Activated CD8-positive, alpha-beta T cell treated with anti-CD3 and anti-CD28 coated beads, Interleukin-2, amount 10 ng/mL, durations not matched to agents 7 days and 5 days (primary cell): ENCODE measurements around the gene NMNAT3. TPM values are rescaled to one million over a fixed set of nuclear protein-coding genes. Genes with fewer than 3 reads are reported as not detected.
"Not testable (repeated sequence)": the region's sequence is repeated elsewhere in the genome, so short reads cannot be mapped to it uniquely, and the experiment has no call there.

ENCODE experiments used
- ATAC-seq: fragments of 150-1000 bp; cut with Tn5 transposase; one replicate; pipeline ENCODE4 v1.10.0; 2021; ENCODE audit warnings: moderate library complexity
- CTCF ChIA-PET: fragments of 350-600 bp; sonication (Branson Sonifier 250); formaldehyde crosslinking; loops from one replicate; lab custom pipeline; 2021; ENCODE audit warnings: antibody characterized with exemption; lab: Charles Lee
- POLR2A ChIA-PET: fragments of 350-600 bp; sonication (Branson Sonifier 250); formaldehyde crosslinking; loops from one replicate; lab custom pipeline; 2021; ENCODE audit warnings: antibody characterized with exemption; lab: Charles Lee
- DNase-seq: peaks from one replicate; pipeline ENCODE4 v3.0.0-alpha.2; 2020
- H3K27ac Mint-ChIP-seq: one replicate; pipeline ENCODE4 v1.8.0; 2021; ENCODE audit warnings: mild to moderate bottlenecking, mixed read lengths
- H3K27me3 Mint-ChIP-seq: one replicate; pipeline ENCODE4 v1.8.0; 2021; ENCODE audit warnings: low read depth, mixed read lengths
- H3K36me3 Mint-ChIP-seq: one replicate; pipeline ENCODE4 v1.8.0; 2021; ENCODE audit warnings: low read depth, mixed read lengths
- H3K4me1 Mint-ChIP-seq: one replicate; pipeline ENCODE4 v1.8.0; 2021; ENCODE audit warnings: low read depth, mixed read lengths
- H3K4me3 Mint-ChIP-seq: one replicate; pipeline ENCODE4 v1.8.0; 2021; ENCODE audit warnings: mild to moderate bottlenecking, mixed read lengths
- H3K9me3 Mint-ChIP-seq: one replicate; pipeline ENCODE4 v1.8.0; 2022; ENCODE audit warnings: mixed read lengths; ENCODE audit not compliant: insufficient read depth
- total RNA-seq, 2 experiments: library from RNA; stranded (reverse); gene quantifications; one replicate each; pipeline ENCODE4 v1.2.3, GENCODE V29; 2021

The NMNAT3 gene
- total RNA-seq, 2 experiments from 2014 or later, result 0.18 to 0.55 TPM

DNA sequence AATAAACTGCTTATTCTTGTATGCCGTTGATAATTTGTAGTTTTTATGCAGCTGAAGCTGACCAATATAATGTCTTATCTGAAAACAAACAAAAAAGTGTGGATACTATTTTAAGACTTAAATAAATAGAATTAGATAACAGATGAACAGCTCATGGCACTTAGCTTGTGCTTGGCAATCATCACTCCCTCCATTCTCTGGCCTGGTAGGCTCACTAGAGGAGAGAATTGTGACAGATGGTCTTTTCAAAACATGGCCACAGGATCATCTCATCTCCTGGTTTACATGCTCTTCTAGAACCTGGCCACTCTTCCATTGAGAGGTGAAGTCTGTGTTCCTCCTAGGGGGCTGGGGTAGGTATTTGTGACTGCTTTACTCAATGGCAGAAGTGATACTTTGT lies 79.8 kb downstream of the NMNAT3 start:
- H3K4me1 Mint-ChIP-seq, result no peaks in the 10 kb centered on the region
- ChIA-PET CTCF (no interaction called here), POLR2A (no interaction called here)
- no peak overlapping the region for H3K27ac Mint-ChIP-seq
- DNase-seq (no peak), ATAC-seq (no peak)
- no peaks in the 10 kb centered on the region for H3K36me3 Mint-ChIP-seq
- H3K27me3 Mint-ChIP-seq, result no peaks in the 10 kb centered on the region
- no peaks in the 10 kb centered on the region for H3K9me3 Mint-ChIP-seq
- H3K4me3 Mint-ChIP-seq, result no peak overlapping the region

- ATAC-seq, H3K27ac Mint-ChIP-seq, H3K9me3 Mint-ChIP-seq, DNase-seq, H3K36me3 Mint-ChIP-seq, POLR2A ChIA-PET, H3K27me3 Mint-ChIP-seq, H3K4me3 Mint-ChIP-seq, CTCF ChIA-PET: not testable (repeated sequence)
- peaks cover 10% of the 10 kb centered on the region for H3K4me1 Mint-ChIP-seq
These were observed 86.6 kb downstream of the NMNAT3 start for GRCh38 chr3:139591186-139591585.

DNA sequence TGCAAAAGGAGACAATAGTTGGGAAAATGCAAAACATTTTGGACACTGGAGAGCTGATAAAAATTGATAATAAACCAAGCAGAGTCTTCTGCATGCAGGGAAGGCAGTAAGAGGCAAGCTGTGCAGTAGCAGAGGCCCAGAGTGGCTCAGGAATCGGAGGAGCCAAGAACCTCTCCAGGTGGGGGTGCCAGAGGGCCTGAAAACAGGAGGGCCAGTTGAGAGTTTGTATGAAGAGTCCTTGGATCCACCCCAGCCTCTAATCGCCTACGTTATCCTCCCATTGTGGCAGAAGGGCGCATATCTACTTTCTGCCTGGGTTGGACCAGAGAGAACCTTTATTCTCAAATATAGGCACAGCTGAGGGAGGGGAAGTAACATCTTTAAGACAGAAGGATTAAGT lies 89.3 kb downstream of the NMNAT3 start:
- Mint-ChIP-seq H3K4me3 (no peak overlapping the region), H3K27ac (no peak overlapping the region), H3K9me3 (no peaks in the 10 kb centered on the region), H3K4me1 (peaks cover 14% of the 10 kb centered on the region), H3K27me3 (peaks cover 4% of the 10 kb centered on the region), H3K36me3 (no peaks in the 10 kb centered on the region)
- DNase-seq (no peak), ATAC-seq (no peak)
- ChIA-PET CTCF (no interaction called here), POLR2A (no interaction called here)

GRCh38 chr3:139587797-139588196 lies 90.0 kb downstream of the NMNAT3 start:
- CTCF ChIA-PET, result no interaction called here
- Mint-ChIP-seq H3K27ac (no peak overlapping the region), H3K27me3 (peaks cover 4% of the 10 kb centered on the region), H3K9me3 (no peaks in the 10 kb centered on the region), H3K4me3 (no peak overlapping the region), H3K36me3 (no peaks in the 10 kb centered on the region), H3K4me1 (peaks cover 14% of the 10 kb centered on the region)
- DNase-seq (no peak), ATAC-seq (no peak)
- POLR2A ChIA-PET, result no interaction called here

GRCh38 chr3:139586420-139587017 lies 91.3 kb downstream of the NMNAT3 start:
- ATAC-seq (no peak), DNase-seq (no peak)
- no peaks in the 10 kb centered on the region for H3K9me3 Mint-ChIP-seq
- no peaks in the 10 kb centered on the region for H3K36me3 Mint-ChIP-seq
- no peak overlapping the region for H3K4me3 Mint-ChIP-seq
- peaks cover 14% of the 10 kb centered on the region for H3K4me1 Mint-ChIP-seq
- peaks cover 4% of the 10 kb centered on the region for H3K27me3 Mint-ChIP-seq
- ChIA-PET CTCF (no interaction called here), POLR2A (no interaction called here)
- no peak overlapping the region for H3K27ac Mint-ChIP-seq

DNA sequence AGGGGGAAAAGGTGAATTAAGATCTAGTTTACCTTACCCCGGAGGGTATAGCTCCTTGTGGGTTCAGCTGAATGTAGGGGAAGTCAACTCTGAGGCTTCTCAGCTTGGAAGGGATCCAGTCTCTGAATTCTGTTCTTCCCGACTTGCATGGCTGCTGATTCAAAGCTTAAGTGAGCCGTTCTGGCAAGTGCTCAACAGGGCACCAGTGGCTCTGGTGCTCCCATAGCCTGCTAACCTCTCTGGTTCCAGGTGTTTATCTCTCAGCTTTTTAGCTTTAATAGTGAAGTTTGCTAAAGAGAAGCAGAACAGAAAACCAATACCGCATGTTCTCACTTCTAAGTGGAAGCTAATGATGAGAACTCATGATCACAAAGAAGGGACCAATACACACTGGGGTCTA lies 92.0 kb downstream of the NMNAT3 start:
- H3K4me1 Mint-ChIP-seq, result peaks cover 14% of the 10 kb centered on the region
- H3K4me3 Mint-ChIP-seq, result no peak overlapping the region
- peaks cover 4% of the 10 kb centered on the region for H3K27me3 Mint-ChIP-seq
- ChIA-PET CTCF (no interaction called here), POLR2A (no interaction called here)
- H3K27ac Mint-ChIP-seq, result no peak overlapping the region
- ATAC-seq (no peak), DNase-seq (no peak)
- H3K9me3 Mint-ChIP-seq, result no peaks in the 10 kb centered on the region
- H3K36me3 Mint-ChIP-seq, result no peaks in the 10 kb centered on the region

GRCh38 chr3:139583651-139584050 lies 94.1 kb downstream of the NMNAT3 start:
- H3K27me3 Mint-ChIP-seq, POLR2A ChIA-PET, ATAC-seq, H3K36me3 Mint-ChIP-seq, H3K4me3 Mint-ChIP-seq, H3K27ac Mint-ChIP-seq, H3K9me3 Mint-ChIP-seq, DNase-seq: not testable (repeated sequence)
- CTCF ChIA-PET, result interaction anchor here (1.7 kb wide), 1 partner anchor 156 kb away, joined by 3 read pairs; no protein-coding TSS in a partner anchor
- H3K4me1 Mint-ChIP-seq, result peaks cover 14% of the 10 kb centered on the region

DNA sequence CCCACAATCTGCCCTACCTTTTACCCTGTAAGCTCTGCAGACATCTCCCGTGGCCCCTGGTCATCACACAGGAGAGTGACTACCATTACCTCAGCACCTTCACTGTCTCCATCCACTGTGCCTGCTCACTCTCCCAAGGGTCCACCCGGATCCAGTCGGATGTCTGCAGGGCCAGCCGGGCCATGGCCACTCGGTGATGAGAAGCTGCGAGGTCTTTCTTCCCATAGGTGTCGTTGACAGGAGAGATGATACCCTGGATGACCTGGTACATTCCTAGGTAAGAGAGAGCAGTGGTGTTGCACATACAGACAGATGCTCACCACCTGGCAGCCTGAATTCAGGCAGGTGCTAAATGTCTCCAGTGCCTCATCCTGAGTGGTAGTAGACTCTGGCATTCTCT lies 99.0 kb downstream of the NMNAT3 start:
- ChIA-PET CTCF (no interaction called here), POLR2A (no interaction called here)
- Mint-ChIP-seq H3K4me1 (no peaks in the 10 kb centered on the region), H3K9me3 (no peaks in the 10 kb centered on the region), H3K27ac (no peak overlapping the region), H3K27me3 (peaks cover 1% of the 10 kb centered on the region), H3K4me3 (no peak overlapping the region), H3K36me3 (no peaks in the 10 kb centered on the region)
- ATAC-seq, result no peak
- DNase-seq, result no peak

DNA sequence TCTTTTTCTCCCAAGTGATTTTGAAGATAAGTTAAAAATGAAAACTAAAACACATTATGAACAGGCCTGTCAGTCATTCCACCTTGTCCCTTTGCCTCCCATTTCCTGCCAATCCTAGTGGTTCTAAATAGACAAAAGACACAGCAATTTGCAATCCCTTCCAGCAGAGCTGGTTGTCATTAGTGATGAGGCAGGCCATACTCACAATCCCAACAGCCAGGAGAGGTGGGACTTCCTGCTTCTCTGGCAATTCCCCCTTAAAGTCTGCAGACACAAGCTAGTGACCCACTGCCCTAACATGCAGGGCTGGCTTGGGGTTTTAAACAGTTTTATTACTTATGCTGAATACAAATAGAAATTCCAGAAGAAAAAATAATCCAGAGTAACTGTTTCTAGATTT lies 99.9 kb downstream of the NMNAT3 start:
- ATAC-seq, result no peak
- Mint-ChIP-seq H3K36me3 (no peaks in the 10 kb centered on the region), H3K4me1 (no peaks in the 10 kb centered on the region), H3K4me3 (no peak overlapping the region), H3K9me3 (no peaks in the 10 kb centered on the region), H3K27ac (no peak overlapping the region), H3K27me3 (no peaks in the 10 kb centered on the region)
- POLR2A ChIA-PET, result no interaction called here
- CTCF ChIA-PET, result no interaction called here
- no peak for DNase-seq

GRCh38 chr3:139577346-139577745 lies 100.4 kb downstream of the NMNAT3 start:
- Mint-ChIP-seq H3K4me3 (no peak overlapping the region), H3K27ac (no peak overlapping the region), H3K36me3 (no peaks in the 10 kb centered on the region), H3K9me3 (no peaks in the 10 kb centered on the region), H3K4me1 (no peaks in the 10 kb centered on the region), H3K27me3 (no peaks in the 10 kb centered on the region)
- ChIA-PET CTCF (no interaction called here), POLR2A (no interaction called here)
- ATAC-seq, result no peak
- no peak for DNase-seq

DNA sequence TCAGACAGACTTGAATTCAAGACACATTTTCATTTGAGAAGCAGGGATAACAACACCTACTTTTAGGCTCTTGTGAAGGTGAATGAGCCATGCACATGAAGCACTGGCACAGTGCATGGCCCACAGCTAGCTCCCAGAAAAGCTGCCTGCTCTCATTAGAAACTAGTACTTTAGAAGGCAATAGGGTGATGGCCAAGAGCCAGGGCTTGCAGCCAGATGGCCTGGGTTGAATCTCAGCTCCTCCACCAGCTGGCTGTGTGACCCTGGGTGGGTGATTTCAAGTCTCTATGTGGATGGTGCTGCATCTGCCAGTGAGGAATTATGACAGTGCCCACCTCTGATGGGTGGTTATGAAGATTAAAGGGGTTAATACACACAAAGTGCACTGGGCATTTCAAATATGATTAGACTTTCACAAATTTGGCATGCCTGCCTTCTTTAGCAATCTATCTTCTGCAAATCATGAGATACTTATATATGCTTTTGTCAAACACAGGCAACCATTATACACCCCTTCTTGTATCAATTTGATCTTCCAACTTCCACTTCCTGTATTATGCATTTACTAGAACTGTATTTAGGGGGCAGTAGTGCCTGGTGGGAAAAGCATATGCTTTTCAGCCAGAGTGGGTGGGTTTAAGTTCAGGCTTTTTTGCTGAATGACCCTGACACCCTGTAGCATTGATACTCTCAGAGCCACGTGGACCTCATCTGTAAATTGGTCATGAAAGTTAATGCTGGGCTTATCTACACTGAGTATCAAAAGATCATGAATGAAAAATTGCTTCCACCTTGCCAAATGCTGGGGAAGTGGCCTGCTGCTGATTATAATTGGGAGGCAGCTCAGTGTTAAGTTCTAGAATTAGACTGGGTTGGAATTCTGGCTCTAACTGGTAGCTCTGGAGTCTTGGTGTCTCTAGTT lies 103.5 kb downstream of the NMNAT3 start:
- ATAC-seq (no peak), DNase-seq (no peak)
- ChIA-PET CTCF (no interaction called here), POLR2A (no interaction called here)
- no peaks in the 10 kb centered on the region for H3K36me3 Mint-ChIP-seq
- H3K27ac Mint-ChIP-seq, result no peak overlapping the region
- H3K9me3 Mint-ChIP-seq, result no peaks in the 10 kb centered on the region
- H3K27me3 Mint-ChIP-seq, result no peaks in the 10 kb centered on the region
- no peak overlapping the region for H3K4me3 Mint-ChIP-seq
- no peaks in the 10 kb centered on the region for H3K4me1 Mint-ChIP-seq

DNA sequence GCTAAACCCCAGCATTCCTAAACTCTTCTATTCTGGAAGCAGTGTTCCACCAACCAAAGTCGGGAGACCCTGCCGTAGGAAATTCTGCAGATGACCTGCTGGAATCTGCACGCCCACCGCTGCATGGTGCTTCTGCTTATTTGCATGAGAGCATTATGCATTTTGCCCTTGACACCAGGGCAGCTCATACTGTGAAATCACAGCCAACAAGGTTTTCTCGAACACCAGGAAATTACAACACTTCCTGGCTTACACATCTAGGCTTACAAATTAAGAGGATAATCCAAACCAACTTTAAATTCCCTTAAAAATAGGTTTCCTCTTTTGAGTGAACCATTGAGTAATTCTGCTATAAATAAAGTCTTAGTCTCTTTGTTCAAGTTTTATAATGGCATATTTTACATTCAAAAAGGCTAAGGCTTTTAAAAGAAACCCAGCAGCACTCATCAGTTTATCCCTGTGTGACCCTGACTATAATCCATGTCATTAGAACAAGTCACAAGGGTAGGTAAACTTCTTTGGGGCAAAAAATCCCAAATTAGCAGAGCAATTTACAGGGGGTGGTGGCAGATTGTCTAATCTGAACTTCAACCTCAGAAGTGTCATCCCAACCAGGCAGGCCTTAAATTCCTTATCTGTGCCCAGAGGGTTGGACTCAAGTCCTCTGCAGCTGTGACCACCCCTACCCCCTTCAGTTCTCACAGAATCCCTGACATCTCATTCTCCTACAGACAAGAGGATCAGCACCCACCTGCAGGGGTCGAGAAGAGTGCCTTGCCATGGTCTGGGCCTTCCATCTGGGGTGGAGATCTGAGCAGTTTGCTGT lies 104.7 kb downstream of the NMNAT3 start:
- H3K27me3 Mint-ChIP-seq, result peaks cover 5% of the 10 kb centered on the region
- H3K4me3 Mint-ChIP-seq, result no peak overlapping the region
- H3K36me3 Mint-ChIP-seq, result no peaks in the 10 kb centered on the region
- CTCF ChIA-PET, result no interaction called here
- H3K9me3 Mint-ChIP-seq, result no peaks in the 10 kb centered on the region
- no peak overlapping the region for H3K27ac Mint-ChIP-seq
- POLR2A ChIA-PET, result no interaction called here
- ATAC-seq (no peak), DNase-seq (no peak)
- no peaks in the 10 kb centered on the region for H3K4me1 Mint-ChIP-seq
